ENCODE measurements around the gene TGFB2.

The TGFB2 gene

GRCh38 chr1:218330043-218330623, 15.0 kb upstream of the TGFB2 start:
- H3K27ac ChIP-seq, result no peak overlapping the region
- no peak for DNase-seq (ENCODE audit: low read depth, low spot score)

DNA sequence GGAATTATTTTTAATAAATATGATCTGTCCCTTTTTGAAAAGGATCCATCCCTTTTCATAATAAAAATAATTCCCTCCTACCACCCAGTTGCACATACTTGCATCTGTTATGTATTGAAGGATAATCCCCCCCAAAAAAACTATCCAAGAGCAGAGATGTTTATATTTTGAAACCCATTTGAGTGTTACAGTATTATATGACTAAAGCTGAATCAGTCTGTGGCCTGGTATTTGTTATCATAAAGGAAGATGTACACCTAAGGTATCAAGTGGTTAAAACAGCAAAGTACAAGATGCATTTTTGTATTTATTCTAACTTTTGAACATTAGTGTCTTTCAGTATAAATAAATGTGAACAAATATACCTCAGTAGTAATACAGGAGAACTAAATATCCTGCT, 12.7 kb upstream of the TGFB2 start:
- no peak overlapping the region for H3K27ac ChIP-seq
- DNase-seq (ENCODE audit: low read depth, low spot score), result no peak

DNA sequence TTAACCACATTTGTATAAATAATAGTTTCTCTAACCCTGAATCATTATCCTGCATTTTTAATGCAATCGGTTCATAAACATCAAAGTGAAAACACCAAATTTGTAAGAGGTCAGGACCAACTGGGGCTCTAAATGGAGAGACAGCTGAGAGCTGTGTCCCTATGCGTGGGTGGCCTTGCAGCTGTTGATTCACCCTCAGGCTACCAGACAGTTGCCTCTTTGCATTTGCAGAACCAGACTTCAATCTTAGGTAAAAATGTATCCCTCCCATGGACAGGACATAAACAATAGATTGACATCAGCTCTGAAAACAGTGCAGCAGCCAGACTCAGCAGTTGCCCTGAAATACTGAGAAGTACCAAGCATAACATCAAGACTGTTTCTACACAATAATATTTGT, 8.8 kb upstream of the TGFB2 start:
- DNase-seq (ENCODE audit: low read depth, low spot score), result no peak
- no peak overlapping the region for H3K27ac ChIP-seq

DNA sequence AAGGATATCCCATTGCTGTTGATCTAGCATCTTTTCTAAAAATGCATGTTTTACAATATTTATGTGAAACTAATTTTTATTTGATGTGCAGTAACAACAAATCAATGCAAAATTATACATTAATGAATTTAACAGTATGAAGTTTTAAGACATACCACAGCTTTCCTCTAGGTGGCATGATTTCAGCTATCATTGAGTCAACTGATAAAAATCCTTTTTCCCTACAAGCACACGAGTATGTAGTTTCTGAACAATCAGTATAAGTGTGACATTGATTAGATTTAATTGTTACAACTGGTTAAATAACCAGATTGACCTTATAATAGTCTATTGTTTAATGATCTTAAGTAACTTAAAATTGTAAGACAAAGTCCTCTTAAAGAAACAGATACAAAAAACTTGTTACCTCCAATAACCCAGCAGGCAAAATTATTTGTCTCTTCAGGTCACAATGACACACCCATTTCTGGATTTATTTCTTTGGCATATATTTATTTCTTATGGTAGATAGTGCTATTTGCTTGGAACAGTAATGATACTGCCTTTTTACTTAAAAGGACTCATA, 5.8 kb upstream of the TGFB2 start:
- no peak for DNase-seq (ENCODE audit: low read depth, low spot score)
- no peak overlapping the region for H3K27ac ChIP-seq

- DNase-seq (ENCODE audit: low read depth, low spot score), result no peak
- H3K27ac ChIP-seq, result no peak overlapping the region
These were observed 3.8 kb upstream of the TGFB2 start for GRCh38 chr1:218341325-218341724.

DNA sequence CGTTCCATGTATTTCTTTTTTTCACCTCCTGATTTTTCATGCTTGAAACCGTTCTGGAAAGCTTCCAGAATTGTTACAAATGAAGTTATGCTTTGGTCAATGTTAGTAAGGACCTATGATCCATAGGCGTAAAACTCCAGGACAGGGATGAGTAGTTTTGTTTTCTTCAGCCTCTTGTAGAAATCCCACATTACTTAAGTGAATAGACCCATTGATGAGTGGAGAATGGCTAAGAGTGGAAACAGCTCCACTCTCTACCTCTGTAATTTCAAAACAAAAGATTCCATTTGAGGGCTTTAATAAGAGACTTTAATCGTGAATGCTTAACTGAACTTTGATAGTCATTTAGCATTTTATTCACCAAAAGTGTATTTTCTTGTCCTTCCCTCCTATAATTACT, 3.0 kb upstream of the TGFB2 start:
- DNase-seq (ENCODE audit: low read depth, low spot score), result no peak
- no peak overlapping the region for H3K27ac ChIP-seq

DNA sequence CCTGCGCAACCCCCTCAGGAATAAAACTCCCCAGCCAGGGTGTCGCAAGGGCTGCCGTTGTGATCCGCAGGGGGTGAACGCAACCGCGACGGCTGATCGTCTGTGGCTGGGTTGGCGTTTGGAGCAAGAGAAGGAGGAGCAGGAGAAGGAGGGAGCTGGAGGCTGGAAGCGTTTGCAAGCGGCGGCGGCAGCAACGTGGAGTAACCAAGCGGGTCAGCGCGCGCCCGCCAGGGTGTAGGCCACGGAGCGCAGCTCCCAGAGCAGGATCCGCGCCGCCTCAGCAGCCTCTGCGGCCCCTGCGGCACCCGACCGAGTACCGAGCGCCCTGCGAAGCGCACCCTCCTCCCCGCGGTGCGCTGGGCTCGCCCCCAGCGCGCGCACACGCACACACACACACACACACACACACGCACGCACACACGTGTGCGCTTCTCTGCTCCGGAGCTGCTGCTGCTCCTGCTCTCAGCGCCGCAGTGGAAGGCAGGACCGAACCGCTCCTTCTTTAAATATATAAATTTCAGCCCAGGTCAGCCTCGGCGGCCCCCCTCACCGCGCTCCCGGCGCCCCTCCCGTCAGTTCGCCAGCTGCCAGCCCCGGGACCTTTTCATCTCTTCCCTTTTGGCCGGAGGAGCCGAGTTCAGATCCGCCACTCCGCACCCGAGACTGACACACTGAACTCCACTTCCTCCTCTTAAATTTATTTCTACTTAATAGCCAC, 696 bp downstream of the TGFB2 start:
- H3K27ac ChIP-seq, result peak overlapping the region; percentile 68
- DNase-seq (ENCODE audit: low read depth, low spot score), result no peak

- peak overlapping the region; percentile 68 for H3K27ac ChIP-seq
- DNase-seq (ENCODE audit: low read depth, low spot score), result no peak
These were observed 1.5 kb downstream of the TGFB2 start for GRCh38 chr1:218346391-218347204.

DNA sequence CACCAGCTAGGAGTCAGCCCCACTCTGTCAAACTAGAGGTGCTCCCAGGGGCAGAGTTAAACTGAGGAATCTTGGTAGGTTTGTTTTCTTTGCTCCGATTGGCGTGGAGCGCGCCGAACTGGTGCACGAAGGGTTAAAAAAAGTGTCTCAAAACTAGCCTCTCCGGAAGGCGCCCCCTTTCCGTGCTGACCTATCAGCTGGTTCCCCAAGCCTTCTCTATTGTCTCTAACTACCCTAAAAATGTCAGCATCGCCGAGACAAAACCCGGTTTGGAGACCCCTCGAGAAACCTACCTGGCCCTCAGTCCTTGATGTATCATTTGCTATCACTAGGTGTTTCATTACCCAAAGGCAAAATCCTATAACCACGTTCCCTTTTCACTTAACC, 2.2 kb downstream of the TGFB2 start:
- H3K27ac ChIP-seq, result peak overlapping the region; percentile 68
- no peak for DNase-seq (ENCODE audit: low read depth, low spot score)

DNA sequence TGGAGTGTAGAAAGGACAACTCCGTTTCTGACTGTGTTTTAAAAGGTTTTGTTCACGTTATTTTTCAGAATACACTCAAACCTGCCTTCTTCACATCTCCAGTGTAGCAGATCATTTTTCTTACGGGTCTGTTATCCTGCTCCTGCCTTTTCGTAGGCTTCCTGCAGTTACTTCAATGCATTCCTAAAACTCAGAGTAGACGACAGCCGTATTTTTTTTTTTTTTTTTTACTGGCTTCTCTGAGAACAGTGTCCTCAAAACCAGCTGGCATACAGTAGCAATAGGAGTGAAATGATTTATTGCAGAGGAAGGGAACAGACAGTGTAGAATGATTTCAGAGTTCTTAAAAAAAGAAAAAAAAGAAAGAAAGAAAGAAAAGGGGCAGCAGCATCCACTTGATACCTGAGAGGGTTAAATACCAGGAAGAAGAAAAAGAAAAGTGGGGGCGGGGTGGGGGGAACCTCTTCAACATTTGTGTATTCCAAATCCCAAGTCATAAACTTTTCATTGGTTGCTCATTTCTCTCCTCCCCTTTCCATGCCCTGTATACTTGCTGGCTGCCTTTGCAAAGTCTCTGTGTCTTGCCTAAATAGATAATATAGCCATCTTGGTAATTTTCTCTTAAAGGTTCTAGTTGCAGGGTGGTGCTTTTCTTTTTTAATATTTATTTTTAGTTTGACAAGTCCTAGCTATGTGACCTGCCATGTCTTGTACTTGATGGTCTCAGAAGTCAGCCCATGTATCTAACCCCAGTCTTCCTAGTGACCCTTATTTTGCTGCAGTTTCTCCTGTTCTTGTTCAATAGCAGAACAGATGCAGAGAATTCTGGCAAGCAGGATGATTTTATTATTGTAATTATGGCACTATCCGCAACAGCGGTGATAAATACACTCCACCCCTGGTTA, 2.8 kb downstream of the TGFB2 start:
- peak overlapping the region; percentile 68 for H3K27ac ChIP-seq
- DNase-seq (ENCODE audit: low read depth, low spot score), result no peak

GRCh38 chr1:218348628-218349071, 3.5 kb downstream of the TGFB2 start:
- peak overlapping the region; percentile 68 for H3K27ac ChIP-seq
- no peak for DNase-seq (ENCODE audit: low read depth, low spot score)

GRCh38 chr1:218349348-218350034, 4.4 kb downstream of the TGFB2 start:
- DNase-seq (ENCODE audit: low read depth, low spot score), result no peak
- H3K27ac ChIP-seq, result no peak overlapping the region

DNA sequence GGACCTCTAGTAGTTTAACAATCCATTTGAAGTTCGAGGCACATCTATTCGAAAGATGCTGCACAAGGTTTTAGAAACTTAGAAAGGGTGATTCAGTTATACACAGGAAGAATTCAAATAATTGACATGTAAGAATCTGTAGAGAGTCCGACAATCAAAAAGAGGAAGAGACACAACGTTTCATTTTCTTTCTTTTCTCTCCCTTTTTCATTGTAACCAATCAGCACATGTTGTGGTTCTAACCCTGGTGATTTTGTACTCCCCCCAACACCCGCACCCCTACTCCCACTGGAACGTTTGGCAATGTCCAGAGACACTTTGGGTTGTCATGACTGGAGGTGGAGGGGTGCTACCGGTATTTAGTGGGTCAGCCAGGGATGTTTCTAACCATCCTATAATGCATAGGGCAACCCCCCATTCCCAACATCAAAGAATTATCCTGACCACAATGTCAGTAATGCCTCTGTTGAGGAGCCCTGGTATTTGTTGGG, 4.9 kb downstream of the TGFB2 start:
- no peak for DNase-seq (ENCODE audit: low read depth, low spot score)
- no peak overlapping the region for H3K27ac ChIP-seq

DNA sequence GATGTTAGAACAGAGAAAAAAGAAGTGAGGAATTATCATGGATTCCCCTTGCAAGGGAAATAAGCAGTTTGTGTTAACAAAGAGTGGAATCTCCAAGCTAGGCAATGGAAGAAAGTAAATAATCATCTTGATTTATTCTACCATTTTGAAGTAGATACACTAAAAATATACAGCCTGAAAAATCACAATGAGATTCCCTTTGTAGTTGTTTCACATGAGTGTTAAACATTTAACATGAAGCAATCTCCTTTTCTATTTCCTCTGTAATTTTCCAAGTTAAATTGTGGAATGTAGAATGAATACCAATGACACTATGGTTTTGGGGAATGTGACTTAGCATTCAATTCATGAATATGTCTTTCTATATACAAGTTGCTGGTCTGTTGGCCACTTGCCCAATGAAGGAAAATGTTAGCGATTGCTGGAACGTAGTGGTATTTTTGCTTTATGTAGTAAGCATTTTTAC, 5.7 kb downstream of the TGFB2 start:
- no peak for DNase-seq (ENCODE audit: low read depth, low spot score)
- H3K27ac ChIP-seq, result no peak overlapping the region

- H3K27ac ChIP-seq, result no peak overlapping the region
- DNase-seq (ENCODE audit: low read depth, low spot score), result no peak
These were observed 6.4 kb downstream of the TGFB2 start for GRCh38 chr1:218351391-218352074.

DNA sequence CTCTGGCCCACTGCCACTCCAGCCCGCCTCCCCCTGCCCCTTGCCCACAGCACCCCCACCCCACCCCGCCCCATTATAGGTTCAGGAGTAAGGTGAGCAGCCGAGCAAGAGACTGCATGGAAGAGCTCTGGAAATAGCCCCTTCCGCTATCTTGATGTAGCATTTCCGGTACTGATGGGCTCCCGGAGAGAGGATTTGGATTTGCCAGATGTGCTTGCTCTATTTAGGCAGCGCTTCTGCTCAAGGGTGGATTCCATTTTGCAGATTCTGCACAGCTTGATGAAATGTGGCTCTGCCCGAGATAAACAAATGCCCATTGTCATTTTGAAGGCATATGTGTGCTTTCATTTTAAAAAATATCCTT, 6.9 kb downstream of the TGFB2 start:
- no peak overlapping the region for H3K27ac ChIP-seq
- no peak for DNase-seq (ENCODE audit: low read depth, low spot score)

DNA sequence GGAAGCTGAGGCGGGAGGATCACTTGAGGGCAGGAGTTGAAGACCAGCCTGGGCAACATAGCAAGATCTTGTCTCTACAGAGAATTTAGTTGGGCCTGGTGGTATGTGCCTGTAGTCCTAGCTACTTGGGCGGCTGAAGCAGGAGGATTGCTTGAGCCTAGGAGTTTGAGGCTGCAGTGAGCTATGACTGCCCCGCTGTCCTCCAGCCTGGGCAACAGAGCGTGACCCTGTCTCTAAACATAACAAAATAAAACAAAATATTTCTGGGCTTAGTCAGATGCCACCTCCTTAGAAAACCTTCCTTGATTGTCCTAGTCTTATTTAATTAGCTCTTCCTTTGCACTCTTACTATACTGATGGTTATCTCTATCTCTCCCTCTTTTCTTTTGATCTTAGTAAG, 8.5 kb downstream of the TGFB2 start:
- no peak overlapping the region for H3K27ac ChIP-seq
- DNase-seq (ENCODE audit: low read depth, low spot score), result no peak

- H3K27ac ChIP-seq, result no peak overlapping the region
- DNase-seq (ENCODE audit: low read depth, low spot score), result no peak
These were observed 10.1 kb downstream of the TGFB2 start for GRCh38 chr1:218355278-218355677.

All from epithelial cell of prostate (primary cell).